ENCODE measurements around the gene ATP10A.
"Not testable (repeated sequence)": the region's sequence is repeated elsewhere in the genome, so short reads cannot be mapped to it uniquely, and the experiment has no call there.

ATP10A gene

GRCh38 chr15:25641361-25641760 lies 221.8 kb downstream of the ATP10A start:
- H3K36me3 Mint-ChIP-seq (ENCODE audit: low read depth), result no peaks in the 10 kb centered on the region
- no peaks in the 10 kb centered on the region for H3K27me3 Mint-ChIP-seq (ENCODE audit: low read depth)
- peak overlapping the region; percentile 84 to 91 (median 87) for H3K27ac Mint-ChIP-seq
- peak overlapping the region in 1 of 3 experiments; percentile 6 for H3K4me3 Mint-ChIP-seq
- TF ChIP-seq, protein P1, sequence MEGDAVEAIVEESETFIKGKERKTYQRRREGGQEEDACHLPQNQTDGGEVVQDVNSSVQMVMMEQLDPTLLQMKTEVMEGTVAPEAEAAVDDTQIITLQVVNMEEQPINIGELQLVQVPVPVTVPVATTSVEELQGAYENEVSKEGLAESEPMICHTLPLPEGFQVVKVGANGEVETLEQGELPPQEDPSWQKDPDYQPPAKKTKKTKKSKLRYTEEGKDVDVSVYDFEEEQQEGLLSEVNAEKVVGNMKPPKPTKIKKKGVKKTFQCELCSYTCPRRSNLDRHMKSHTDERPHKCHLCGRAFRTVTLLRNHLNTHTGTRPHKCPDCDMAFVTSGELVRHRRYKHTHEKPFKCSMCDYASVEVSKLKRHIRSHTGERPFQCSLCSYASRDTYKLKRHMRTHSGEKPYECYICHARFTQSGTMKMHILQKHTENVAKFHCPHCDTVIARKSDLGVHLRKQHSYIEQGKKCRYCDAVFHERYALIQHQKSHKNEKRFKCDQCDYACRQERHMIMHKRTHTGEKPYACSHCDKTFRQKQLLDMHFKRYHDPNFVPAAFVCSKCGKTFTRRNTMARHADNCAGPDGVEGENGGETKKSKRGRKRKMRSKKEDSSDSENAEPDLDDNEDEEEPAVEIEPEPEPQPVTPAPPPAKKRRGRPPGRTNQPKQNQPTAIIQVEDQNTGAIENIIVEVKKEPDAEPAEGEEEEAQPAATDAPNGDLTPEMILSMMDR (IDR thresholded peaks at IDR 0.05; ENCODE audit: unreplicated experiment in 3 of 3), result no peak
- H3K9me3 Mint-ChIP-seq, result no peaks in the 10 kb centered on the region
- peaks cover 50% of the 10 kb centered on the region for H3K4me1 Mint-ChIP-seq

DNA sequence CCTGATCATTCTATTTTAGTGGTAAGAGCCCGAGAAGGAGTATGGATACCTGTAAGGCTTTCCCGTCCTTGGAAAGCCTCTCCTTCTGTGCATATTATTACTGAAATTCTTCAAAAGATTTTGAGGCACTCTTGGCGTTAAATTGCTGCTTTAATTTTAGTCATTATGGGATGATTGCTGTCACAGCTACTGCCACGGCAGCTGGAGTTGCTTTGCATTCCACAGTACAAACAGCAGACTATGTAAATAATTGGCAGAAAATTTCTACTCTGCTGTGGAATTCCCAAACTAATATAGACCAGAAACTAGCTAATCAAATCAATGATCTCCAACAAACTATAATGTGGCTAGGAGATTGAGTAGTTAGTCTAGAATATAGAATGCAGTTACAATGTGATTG lies 222.2 kb downstream of the ATP10A start:
- not testable (repeated sequence) for H3K27me3 Mint-ChIP-seq (ENCODE audit: low read depth); H3K9me3 Mint-ChIP-seq; H3K36me3 Mint-ChIP-seq (ENCODE audit: low read depth)
- Mint-ChIP-seq H3K27ac (peak overlapping the region; percentile 84 to 91 (median 87)), H3K4me3 (peak overlapping the region in 1 of 3 experiments; percentile 6), H3K4me1 (peaks cover 53% of the 10 kb centered on the region)

GRCh38 chr15:25640381-25640780 lies 222.7 kb downstream of the ATP10A start:
- Mint-ChIP-seq H3K4me3 (peak overlapping the region in 1 of 3 experiments; percentile 5), H3K27me3 (ENCODE audit: low read depth) (no peaks in the 10 kb centered on the region), H3K27ac (peak overlapping the region; percentile 46 to 91 (median 87)), H3K9me3 (no peaks in the 10 kb centered on the region), H3K36me3 (ENCODE audit: low read depth) (no peaks in the 10 kb centered on the region), H3K4me1 (peaks cover 53% of the 10 kb centered on the region)
- TF ChIP-seq, protein P1 (IDR thresholded peaks at IDR 0.05; ENCODE audit: unreplicated experiment in 3 of 3), result no peak

DNA sequence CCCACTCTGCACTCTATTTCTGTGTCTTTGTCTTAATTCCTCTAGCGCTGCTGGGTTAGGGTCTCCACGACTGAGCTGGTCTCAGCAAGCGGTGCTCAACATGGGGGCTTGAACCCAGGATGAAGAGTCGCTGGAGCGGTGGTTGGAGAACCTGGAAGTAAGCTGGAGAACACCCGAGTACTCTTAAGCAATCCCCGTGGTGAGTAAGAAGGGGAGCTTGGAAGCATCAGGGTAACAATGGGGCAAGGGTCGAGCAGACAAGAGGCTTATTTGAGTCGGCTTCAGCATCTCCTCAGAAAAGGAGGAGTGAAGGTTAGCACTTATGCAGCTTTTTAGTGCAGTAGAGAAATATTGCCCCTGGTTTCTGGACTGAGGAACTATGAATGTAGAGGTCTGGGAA lies 226.6 kb downstream of the ATP10A start:
- H3K4me3 Mint-ChIP-seq; H3K27me3 Mint-ChIP-seq (ENCODE audit: low read depth); H3K36me3 Mint-ChIP-seq (ENCODE audit: low read depth); H3K9me3 Mint-ChIP-seq: not testable (repeated sequence)
- Mint-ChIP-seq H3K27ac (peak overlapping the region; percentile 52 to 86 (median 72)), H3K4me1 (peaks cover 26% of the 10 kb centered on the region)

GRCh38 chr15:25635191-25635590 lies 227.9 kb downstream of the ATP10A start:
- Mint-ChIP-seq H3K36me3 (ENCODE audit: low read depth) (no peaks in the 10 kb centered on the region), H3K4me3 (no peak overlapping the region), H3K27me3 (ENCODE audit: low read depth) (no peaks in the 10 kb centered on the region), H3K27ac (peak overlapping the region in 2 of 3 experiments; percentile 35 to 86), H3K4me1 (peaks cover 13% of the 10 kb centered on the region), H3K9me3 (peaks cover 2% of the 10 kb centered on the region)
- TF ChIP-seq, protein P1 (IDR thresholded peaks at IDR 0.05; ENCODE audit: unreplicated experiment in 3 of 3), result no peak

GRCh38 chr15:25633862-25634261 lies 229.3 kb downstream of the ATP10A start:
- H3K9me3 Mint-ChIP-seq, result peaks cover 8% of the 10 kb centered on the region
- H3K4me3 Mint-ChIP-seq, result no peak overlapping the region
- H3K27me3 Mint-ChIP-seq (ENCODE audit: low read depth), result no peaks in the 10 kb centered on the region
- no peaks in the 10 kb centered on the region for H3K36me3 Mint-ChIP-seq (ENCODE audit: low read depth)
- peak overlapping the region; percentile 45 to 77 (median 52) for H3K27ac Mint-ChIP-seq
- TF ChIP-seq, protein P1 (IDR thresholded peaks at IDR 0.05; ENCODE audit: unreplicated experiment in 3 of 3), result no peak
- peaks cover 9% of the 10 kb centered on the region for H3K4me1 Mint-ChIP-seq

DNA sequence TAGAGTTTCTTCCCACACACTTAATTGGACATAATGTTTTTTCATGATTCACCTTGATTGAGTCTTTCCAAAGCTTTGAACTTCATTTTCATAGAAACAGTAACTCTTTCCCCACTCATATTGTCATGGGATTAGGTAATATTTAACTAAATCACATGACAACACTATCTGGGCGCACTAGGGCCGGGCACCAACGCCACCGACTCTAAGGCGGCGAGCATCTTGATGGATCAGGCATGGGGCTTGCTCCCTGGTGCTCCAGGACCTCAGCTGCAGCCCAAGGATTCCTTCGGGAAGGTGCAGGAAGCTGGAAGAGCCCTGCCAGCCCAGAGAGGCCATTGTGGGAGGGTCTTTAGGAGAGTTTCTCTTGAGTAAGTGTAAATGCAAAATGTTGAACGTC lies 231.2 kb downstream of the ATP10A start:
- Mint-ChIP-seq H3K27ac (no peak overlapping the region), H3K27me3 (ENCODE audit: low read depth) (no peaks in the 10 kb centered on the region), H3K4me1 (peaks cover 6% of the 10 kb centered on the region), H3K4me3 (no peak overlapping the region), H3K36me3 (ENCODE audit: low read depth) (no peaks in the 10 kb centered on the region), H3K9me3 (peaks cover 14% of the 10 kb centered on the region)
- TF ChIP-seq, protein P1 (IDR thresholded peaks at IDR 0.05; ENCODE audit: unreplicated experiment in 3 of 3), result no peak

All from nephron (organoid).